HL-60 (cell line): ENCODE data around the gene ABCA6.

Experiments
- POLR2AphosphoS5 ChIP-seq: IDR thresholded peaks from 2 replicates; pipeline ENCODE4 v1.6.1; 2012; ENCODE audit warnings: low read depth
- TF ChIP-seq, protein P1 (sequence below): IDR thresholded peaks from one replicate; pipeline ENCODE4 v1.5.1; 2011; ENCODE audit warnings: low read length, control low read depth, inconsistent platforms; ENCODE audit not compliant: insufficient read depth
- TF ChIP-seq, protein P2 (sequence below): IDR thresholded peaks from 2 replicates; pipeline ENCODE4 v1.6.1; 2012; ENCODE audit warnings: low read depth; ENCODE audit not compliant: insufficient replicate concordance

DNA sequence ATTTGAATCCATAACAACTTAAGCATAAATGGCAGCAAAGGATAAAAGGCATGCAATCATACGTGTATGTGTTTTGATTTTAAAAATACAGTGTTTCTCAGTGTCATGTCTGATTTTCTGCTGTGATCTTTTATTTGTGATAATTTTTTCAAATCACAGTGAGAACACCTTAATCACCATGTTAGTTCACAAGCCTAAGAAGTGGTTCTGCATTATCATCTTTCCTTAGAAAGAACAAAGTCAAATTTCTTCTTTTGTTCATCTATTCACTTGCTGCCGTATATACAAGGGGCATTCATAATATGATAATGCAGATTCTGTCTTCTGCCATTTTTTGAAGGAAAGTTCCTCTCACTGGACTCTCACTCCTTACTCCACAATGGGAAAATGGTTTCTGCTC, 47.7 kb downstream of the ABCA6 start:
- TF ChIP-seq, protein P1, sequence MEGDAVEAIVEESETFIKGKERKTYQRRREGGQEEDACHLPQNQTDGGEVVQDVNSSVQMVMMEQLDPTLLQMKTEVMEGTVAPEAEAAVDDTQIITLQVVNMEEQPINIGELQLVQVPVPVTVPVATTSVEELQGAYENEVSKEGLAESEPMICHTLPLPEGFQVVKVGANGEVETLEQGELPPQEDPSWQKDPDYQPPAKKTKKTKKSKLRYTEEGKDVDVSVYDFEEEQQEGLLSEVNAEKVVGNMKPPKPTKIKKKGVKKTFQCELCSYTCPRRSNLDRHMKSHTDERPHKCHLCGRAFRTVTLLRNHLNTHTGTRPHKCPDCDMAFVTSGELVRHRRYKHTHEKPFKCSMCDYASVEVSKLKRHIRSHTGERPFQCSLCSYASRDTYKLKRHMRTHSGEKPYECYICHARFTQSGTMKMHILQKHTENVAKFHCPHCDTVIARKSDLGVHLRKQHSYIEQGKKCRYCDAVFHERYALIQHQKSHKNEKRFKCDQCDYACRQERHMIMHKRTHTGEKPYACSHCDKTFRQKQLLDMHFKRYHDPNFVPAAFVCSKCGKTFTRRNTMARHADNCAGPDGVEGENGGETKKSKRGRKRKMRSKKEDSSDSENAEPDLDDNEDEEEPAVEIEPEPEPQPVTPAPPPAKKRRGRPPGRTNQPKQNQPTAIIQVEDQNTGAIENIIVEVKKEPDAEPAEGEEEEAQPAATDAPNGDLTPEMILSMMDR = no peak
- no peak for TF ChIP-seq POLR2AphosphoS5
- TF ChIP-seq, protein P2, sequence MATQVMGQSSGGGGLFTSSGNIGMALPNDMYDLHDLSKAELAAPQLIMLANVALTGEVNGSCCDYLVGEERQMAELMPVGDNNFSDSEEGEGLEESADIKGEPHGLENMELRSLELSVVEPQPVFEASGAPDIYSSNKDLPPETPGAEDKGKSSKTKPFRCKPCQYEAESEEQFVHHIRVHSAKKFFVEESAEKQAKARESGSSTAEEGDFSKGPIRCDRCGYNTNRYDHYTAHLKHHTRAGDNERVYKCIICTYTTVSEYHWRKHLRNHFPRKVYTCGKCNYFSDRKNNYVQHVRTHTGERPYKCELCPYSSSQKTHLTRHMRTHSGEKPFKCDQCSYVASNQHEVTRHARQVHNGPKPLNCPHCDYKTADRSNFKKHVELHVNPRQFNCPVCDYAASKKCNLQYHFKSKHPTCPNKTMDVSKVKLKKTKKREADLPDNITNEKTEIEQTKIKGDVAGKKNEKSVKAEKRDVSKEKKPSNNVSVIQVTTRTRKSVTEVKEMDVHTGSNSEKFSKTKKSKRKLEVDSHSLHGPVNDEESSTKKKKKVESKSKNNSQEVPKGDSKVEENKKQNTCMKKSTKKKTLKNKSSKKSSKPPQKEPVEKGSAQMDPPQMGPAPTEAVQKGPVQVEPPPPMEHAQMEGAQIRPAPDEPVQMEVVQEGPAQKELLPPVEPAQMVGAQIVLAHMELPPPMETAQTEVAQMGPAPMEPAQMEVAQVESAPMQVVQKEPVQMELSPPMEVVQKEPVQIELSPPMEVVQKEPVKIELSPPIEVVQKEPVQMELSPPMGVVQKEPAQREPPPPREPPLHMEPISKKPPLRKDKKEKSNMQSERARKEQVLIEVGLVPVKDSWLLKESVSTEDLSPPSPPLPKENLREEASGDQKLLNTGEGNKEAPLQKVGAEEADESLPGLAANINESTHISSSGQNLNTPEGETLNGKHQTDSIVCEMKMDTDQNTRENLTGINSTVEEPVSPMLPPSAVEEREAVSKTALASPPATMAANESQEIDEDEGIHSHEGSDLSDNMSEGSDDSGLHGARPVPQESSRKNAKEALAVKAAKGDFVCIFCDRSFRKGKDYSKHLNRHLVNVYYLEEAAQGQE = no peak
